ENCODE data around the gene SLC27A1. TPM values are rescaled to one million over a fixed set of nuclear protein-coding genes. Genes with fewer than 3 reads are reported as not detected.
A peak's percentile ranks its signal among the peaks of the same experiment; 100 is the strongest.

The SLC27A1 gene
- total RNA-seq = 1 to 10 TPM; 2.2 to 2.7 TPM

GRCh38 chr19:17470068-17470841 is at the start of gene SLC27A1:
Gene SLC27A1 (plus strand): TSS chr19:17470524. CDS start chr19:17470541, 17 bp downstream.
- Mint-ChIP-seq H3K4me3 (peak within 1 kb of the TSS; percentile 86), H3K4me1 (peaks cover 25% of the 10 kb centered on the region), H3K9me3 (ENCODE audit: low read depth) (no peaks in the 10 kb centered on the region), H3K27ac (peak within 1 kb of the TSS; percentile 91), H3K36me3 (ENCODE audit: low read depth) (no peaks in the 10 kb centered on the region), H3K27me3 (no peaks in the 10 kb centered on the region)
- ChIA-PET POLR2A (no interaction called here), CTCF (interaction anchor here (0.6 to 2.6 kb wide), 2 partner anchors 26 to 27 kb away, joined by 3 to 9 read pairs; no protein-coding TSS in a partner anchor)
- ATAC-seq (peak; percentile 90), DNase-seq (peak; percentile 93)
- intact Hi-C loops (cut with DNase I, micrococcal nuclease) = loop anchor here in 1 of 2 experiments (1.0 to 5.0 kb wide), 13 partner anchors 17 to 395 kb away; partner anchors contain the start of genes BABAM1, COLGALT1, DDA1 and HAUS8

GRCh38 chr19:17421942-17422341 is 48.4 kb upstream of the SLC27A1 start:
- no peak for DNase-seq
- ChIA-PET CTCF (no interaction called here), POLR2A (interaction anchor here (0.7 kb wide), 1 partner anchor 671 kb away, joined by 6 read pairs; no protein-coding TSS in a partner anchor)
- ATAC-seq = no peak
- Mint-ChIP-seq H3K4me3 (no peak overlapping the region), H3K27ac (no peak overlapping the region), H3K9me3 (ENCODE audit: low read depth) (no peaks in the 10 kb centered on the region), H3K4me1 (peaks cover 11% of the 10 kb centered on the region), H3K36me3 (ENCODE audit: low read depth) (peaks cover 7% of the 10 kb centered on the region), H3K27me3 (no peaks in the 10 kb centered on the region)
- intact Hi-C loops (cut with DNase I, micrococcal nuclease) = no loop called here

- Mint-ChIP-seq H3K4me3 (no peak overlapping the region), H3K27me3 (no peaks in the 10 kb centered on the region), H3K9me3 (ENCODE audit: low read depth) (no peaks in the 10 kb centered on the region), H3K4me1 (peaks cover 11% of the 10 kb centered on the region), H3K36me3 (ENCODE audit: low read depth) (peaks cover 6% of the 10 kb centered on the region), H3K27ac (no peak overlapping the region)
- DNase-seq = no peak
- POLR2A ChIA-PET = no interaction called here
- no peak for ATAC-seq
- CTCF ChIA-PET = interaction anchor here (0.6 kb wide), 3 partner anchors 29 to 148 kb away, joined by 3 read pairs; no protein-coding TSS in a partner anchor
- intact Hi-C loops (cut with DNase I, micrococcal nuclease) = no loop called here
These were observed 46.7 kb upstream of the SLC27A1 start for GRCh38 chr19:17423429-17424208.

- ChIA-PET CTCF (interaction anchor here (0.6 kb wide), 1 partner anchor 147 kb away, joined by 3 read pairs; no protein-coding TSS in a partner anchor), POLR2A (no interaction called here)
- peaks cover 6% of the 10 kb centered on the region for H3K36me3 Mint-ChIP-seq (ENCODE audit: low read depth)
- intact Hi-C loops (cut with DNase I, micrococcal nuclease) = no loop called here
- no peaks in the 10 kb centered on the region for H3K27me3 Mint-ChIP-seq
- H3K27ac Mint-ChIP-seq = no peak overlapping the region
- no peaks in the 10 kb centered on the region for H3K9me3 Mint-ChIP-seq (ENCODE audit: low read depth)
- H3K4me1 Mint-ChIP-seq = peaks cover 4% of the 10 kb centered on the region
- peak; percentile 58 for DNase-seq
- no peak overlapping the region for H3K4me3 Mint-ChIP-seq
- peak; percentile 42 for ATAC-seq
These were observed 45.5 kb upstream of the SLC27A1 start for GRCh38 chr19:17424743-17425365.

GRCh38 chr19:17429641-17430113 is 40.6 kb upstream of the SLC27A1 start:
- ChIA-PET POLR2A (no interaction called here), CTCF (interaction anchor here (1.0 kb wide), 1 partner anchor 64 kb away, joined by 6 read pairs; no protein-coding TSS in a partner anchor)
- Mint-ChIP-seq H3K27me3 (no peaks in the 10 kb centered on the region), H3K36me3 (ENCODE audit: low read depth) (no peaks in the 10 kb centered on the region), H3K27ac (no peak overlapping the region), H3K9me3 (ENCODE audit: low read depth) (no peaks in the 10 kb centered on the region), H3K4me3 (no peak overlapping the region), H3K4me1 (no peaks in the 10 kb centered on the region)
- no peak for ATAC-seq
- no peak for DNase-seq
- intact Hi-C loops (cut with DNase I, micrococcal nuclease) = no loop called here

- POLR2A ChIA-PET = no interaction called here
- CTCF ChIA-PET = no interaction called here
- Mint-ChIP-seq H3K4me1 (no peaks in the 10 kb centered on the region), H3K9me3 (ENCODE audit: low read depth) (no peaks in the 10 kb centered on the region), H3K27ac (no peak overlapping the region), H3K4me3 (no peak overlapping the region), H3K27me3 (no peaks in the 10 kb centered on the region), H3K36me3 (ENCODE audit: low read depth) (no peaks in the 10 kb centered on the region)
- ATAC-seq (no peak), DNase-seq (no peak)
- intact Hi-C loops (cut with DNase I, micrococcal nuclease) = no loop called here
These were observed 38.9 kb upstream of the SLC27A1 start for GRCh38 chr19:17431417-17431816.

GRCh38 chr19:17435218-17435617 is 35.1 kb upstream of the SLC27A1 start:
- POLR2A ChIA-PET = no interaction called here
- H3K27ac Mint-ChIP-seq = no peak overlapping the region
- CTCF ChIA-PET = interaction anchor here (1.0 kb wide), 1 partner anchor 25 kb away, joined by 3 read pairs; no protein-coding TSS in a partner anchor
- no peak overlapping the region for H3K4me3 Mint-ChIP-seq
- no peaks in the 10 kb centered on the region for H3K4me1 Mint-ChIP-seq
- no peaks in the 10 kb centered on the region for H3K27me3 Mint-ChIP-seq
- no peaks in the 10 kb centered on the region for H3K36me3 Mint-ChIP-seq (ENCODE audit: low read depth)
- intact Hi-C loops (cut with DNase I, micrococcal nuclease) = no loop called here
- no peak for DNase-seq
- no peak for ATAC-seq
- no peaks in the 10 kb centered on the region for H3K9me3 Mint-ChIP-seq (ENCODE audit: low read depth)

GRCh38 chr19:17436094-17436873 is 34.0 kb upstream of the SLC27A1 start:
- H3K4me3 Mint-ChIP-seq = no peak overlapping the region
- CTCF ChIA-PET = interaction anchor here (1.0 to 1.5 kb wide), 3 partner anchors 9 to 25 kb away, joined by 3 to 5 read pairs (median 3); partner anchors contain the start of gene TMEM221
- POLR2A ChIA-PET = no interaction called here
- intact Hi-C loops (cut with DNase I, micrococcal nuclease) = no loop called here
- H3K9me3 Mint-ChIP-seq (ENCODE audit: low read depth) = no peaks in the 10 kb centered on the region
- no peaks in the 10 kb centered on the region for H3K27me3 Mint-ChIP-seq
- ATAC-seq = no peak
- H3K4me1 Mint-ChIP-seq = no peaks in the 10 kb centered on the region
- no peaks in the 10 kb centered on the region for H3K36me3 Mint-ChIP-seq (ENCODE audit: low read depth)
- DNase-seq = no peak
- no peak overlapping the region for H3K27ac Mint-ChIP-seq

- POLR2A ChIA-PET = no interaction called here
These were observed 33.5 kb upstream of the SLC27A1 start for GRCh38 chr19:17436874-17437267.

GRCh38 chr19:17441241-17442021 is 28.9 kb upstream of the SLC27A1 start:
- Mint-ChIP-seq H3K9me3 (ENCODE audit: low read depth) (no peaks in the 10 kb centered on the region), H3K4me3 (no peak overlapping the region), H3K27me3 (no peaks in the 10 kb centered on the region), H3K36me3 (ENCODE audit: low read depth) (no peaks in the 10 kb centered on the region), H3K4me1 (no peaks in the 10 kb centered on the region), H3K27ac (no peak overlapping the region)
- POLR2A ChIA-PET = interaction anchor here (0.6 to 0.7 kb wide), 3 partner anchors 32 to 201 kb away, joined by 3 to 8 read pairs (median 3); no protein-coding TSS in a partner anchor
- CTCF ChIA-PET = interaction anchor here (0.6 to 1.6 kb wide), 15 partner anchors 13 to 1294 kb away, joined by 3 to 9 read pairs (median 3); partner anchors contain the start of gene MVB12A
- DNase-seq (peak; percentile 41), ATAC-seq (peak; percentile 84)
- intact Hi-C loops (cut with DNase I, micrococcal nuclease) = loop anchor here (1.0 kb wide), 1 partner anchor 25 kb away; no protein-coding TSS in a partner anchor

More at GRCh38 chr19:17436874-17437267, 33.5 kb upstream of the SLC27A1 start:
- Mint-ChIP-seq H3K36me3 (ENCODE audit: low read depth) (no peaks in the 10 kb centered on the region), H3K9me3 (ENCODE audit: low read depth) (no peaks in the 10 kb centered on the region), H3K27ac (no peak overlapping the region), H3K4me3 (no peak overlapping the region), H3K27me3 (no peaks in the 10 kb centered on the region), H3K4me1 (no peaks in the 10 kb centered on the region)
- DNase-seq (no peak), ATAC-seq (no peak)
- CTCF ChIA-PET = interaction anchor here (1.0 to 1.5 kb wide), 3 partner anchors 9 to 25 kb away, joined by 3 to 5 read pairs (median 3); partner anchors contain the start of gene TMEM221
- intact Hi-C loops (cut with DNase I, micrococcal nuclease) = no loop called here
